ENCODE results near the gene COL13A1.
A peak's percentile ranks its signal among the peaks of the same experiment; 100 is the strongest.

The COL13A1 gene

DNA sequence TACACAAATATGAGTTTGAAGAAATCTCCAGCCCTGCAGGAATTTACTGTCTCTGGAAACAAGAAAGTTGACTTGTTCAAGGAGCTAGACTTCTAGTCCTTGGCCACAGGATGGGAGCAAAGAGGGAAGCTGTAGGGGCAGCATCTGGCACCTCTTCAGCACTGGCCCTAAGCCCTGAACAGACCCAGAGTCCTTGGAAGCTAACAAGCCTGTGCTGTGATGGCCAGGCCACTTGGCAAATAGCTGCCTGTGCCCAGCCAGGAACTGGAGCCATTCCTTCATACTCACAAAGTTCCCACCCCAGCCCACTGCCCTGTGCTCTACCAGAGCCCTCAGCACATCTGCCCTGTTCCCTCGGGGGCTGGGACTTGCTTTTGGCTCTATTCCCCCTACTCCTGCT is 9.4 kb upstream of the COL13A1 start:
- DNase-seq, result no peak

DNA sequence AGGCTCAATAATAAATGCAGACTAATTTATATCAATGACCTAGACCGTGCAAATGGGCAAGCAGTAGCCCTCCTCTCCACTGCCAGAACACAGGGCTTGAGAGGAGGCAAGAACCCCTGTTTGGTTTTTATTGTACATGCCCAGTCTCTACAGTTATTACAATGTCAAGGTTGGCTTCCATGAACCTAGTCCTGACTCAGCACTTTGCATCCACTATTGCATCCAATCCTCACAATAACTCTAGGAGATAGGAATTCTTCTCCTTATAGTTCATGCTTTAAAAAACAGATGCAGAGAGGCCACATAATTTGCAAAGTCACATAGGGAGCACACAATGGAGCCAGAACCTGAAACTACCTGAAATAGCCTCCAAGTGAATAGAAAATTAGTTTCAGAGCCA is 7.0 kb upstream of the COL13A1 start:
- no peak for DNase-seq

DNA sequence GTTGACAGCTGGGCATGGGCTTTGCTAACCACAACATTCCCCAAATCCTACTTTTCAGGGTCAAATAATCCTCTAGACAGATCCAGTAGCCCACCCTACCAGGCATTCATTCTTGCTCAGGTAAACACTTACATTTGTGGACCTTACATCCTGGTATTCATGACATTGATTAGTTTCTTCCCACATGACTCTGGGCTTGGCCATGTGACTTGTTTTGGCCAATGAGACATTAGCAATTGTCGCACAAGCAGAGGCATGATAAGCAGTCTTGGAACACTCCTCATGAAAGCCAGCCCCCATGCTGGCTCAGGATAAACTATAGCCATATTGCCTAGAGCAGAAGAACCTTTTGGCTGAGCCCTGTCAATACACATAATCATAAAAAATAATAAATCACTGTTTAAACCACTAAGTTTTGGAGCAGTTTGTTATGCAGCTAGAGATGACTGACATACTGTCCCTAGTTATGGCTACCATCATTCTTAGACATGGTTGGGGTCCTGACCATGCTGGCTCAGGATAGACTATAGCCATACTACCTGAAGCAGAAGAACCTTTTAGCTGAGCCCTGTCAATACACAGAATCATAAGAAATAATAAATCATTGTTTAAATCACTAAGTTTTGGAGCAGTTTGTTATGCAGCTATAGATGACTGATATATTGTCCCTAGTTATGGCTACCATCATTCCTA is 6.3 kb upstream of the COL13A1 start:
- no peak for DNase-seq

DNA sequence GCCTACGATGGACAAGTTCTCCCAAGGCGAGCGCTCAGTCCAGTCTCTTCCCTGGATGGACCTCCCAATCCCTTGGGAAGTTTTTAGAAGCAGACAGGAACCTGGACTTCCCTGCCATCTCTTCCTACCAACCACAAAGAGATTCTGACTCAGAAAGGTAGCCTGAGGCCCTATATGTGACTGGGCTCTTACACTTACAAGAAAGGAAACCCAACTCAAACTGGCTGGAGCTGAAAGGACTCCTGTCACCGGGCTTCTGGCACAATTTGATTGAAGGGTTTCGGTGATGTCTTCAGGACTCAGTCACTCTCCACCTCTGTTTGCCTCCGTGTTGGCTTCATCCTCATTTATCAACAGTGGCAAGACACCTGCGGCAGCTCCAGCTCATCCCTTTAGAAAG is 3.7 kb upstream of the COL13A1 start:
- DNase-seq, result no peak

DNA sequence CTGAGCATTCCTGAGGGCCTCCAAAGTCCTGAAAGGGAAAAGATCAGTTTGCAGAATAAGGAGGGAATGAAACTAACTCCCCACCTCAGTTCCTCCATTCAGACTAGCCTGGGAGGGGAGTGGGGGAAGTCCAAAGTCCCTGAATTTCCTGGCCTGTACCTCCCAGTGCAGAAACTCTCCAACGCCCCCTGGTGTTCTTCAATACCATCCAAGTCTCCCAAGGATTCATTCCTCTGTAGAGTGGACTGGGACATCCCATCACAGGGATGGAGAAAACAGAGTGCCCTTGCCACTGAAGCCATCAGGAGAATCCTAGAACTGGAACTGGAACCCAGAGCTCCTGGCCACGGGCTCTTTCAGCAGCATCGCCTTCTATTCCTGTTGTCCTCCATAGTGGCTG is 1.6 kb upstream of the COL13A1 start:
- no peak for DNase-seq

DNA sequence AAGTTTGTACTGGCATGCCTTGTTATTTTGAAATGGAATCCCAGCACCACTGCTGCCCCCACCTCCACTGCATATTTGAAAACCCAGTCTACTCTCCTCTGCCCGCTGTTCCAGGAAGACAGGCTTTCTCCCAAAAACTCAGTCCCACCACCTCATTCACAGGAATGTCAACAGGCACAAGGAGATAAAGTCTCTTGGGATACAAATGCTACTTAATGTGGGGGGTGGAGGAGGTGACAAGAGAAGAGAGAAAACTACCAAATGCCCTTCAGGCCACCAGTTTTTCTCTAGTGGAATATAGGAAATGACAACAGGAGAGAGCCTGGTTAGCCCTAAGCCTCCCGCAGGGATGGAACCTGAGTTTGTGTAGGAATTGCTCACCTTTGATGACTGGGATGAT is 1.0 kb upstream of the COL13A1 start:
- DNase-seq, result no peak

DNA sequence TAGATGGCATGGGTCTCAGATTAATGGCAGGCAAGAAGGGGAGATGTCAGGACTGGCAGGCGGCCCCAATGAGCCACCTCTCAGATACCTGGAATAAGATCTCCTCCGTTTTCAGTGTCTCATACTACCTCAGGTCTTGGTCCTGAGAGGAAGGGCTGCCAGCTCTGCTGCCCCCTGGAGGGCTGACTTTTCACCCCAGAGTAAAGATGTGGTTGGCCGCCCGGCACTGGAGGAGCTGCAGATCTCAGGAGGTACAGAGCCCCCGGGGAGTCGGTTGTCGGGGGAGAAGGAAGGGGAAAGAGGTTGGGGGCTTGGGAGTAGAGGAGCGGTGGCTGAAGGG is 642 bp upstream of the COL13A1 start:
- peak in 1 of 2 donors; percentile 12 for DNase-seq

DNA sequence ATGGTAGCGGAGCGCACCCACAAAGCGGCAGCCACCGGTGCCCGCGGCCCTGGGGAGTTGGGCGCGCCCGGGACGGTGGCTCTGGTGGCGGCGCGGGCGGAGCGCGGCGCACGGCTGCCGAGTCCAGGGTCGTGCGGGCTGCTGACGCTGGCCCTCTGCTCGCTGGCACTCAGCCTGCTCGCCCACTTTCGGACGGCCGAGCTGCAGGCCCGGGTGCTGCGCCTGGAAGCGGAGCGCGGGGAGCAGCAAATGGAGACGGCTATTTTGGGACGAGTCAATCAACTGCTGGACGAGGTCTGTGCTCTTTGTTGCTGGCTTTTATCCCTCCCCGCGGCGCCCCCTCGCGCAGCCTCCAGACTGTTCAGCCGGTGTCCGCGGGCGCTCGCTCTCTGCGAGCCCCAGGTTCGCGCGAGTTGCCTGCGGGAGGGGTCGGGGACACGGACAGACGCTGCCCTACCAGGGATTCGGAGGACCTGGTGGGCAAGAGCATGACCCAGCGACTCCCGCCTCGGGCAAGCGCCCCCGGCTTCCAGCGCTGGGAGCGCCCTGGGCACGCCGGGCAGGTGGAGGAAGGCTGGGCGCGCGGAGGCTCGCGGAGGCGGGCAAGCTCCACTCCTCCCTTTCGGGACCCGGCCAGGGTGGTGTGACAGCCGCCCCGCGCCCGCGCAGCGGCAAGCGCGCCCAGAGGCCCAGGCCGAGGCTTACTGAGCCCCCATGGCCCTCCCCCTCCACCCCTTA is 887 bp downstream of the COL13A1 start:
- DNase-seq, result no peak

DNA sequence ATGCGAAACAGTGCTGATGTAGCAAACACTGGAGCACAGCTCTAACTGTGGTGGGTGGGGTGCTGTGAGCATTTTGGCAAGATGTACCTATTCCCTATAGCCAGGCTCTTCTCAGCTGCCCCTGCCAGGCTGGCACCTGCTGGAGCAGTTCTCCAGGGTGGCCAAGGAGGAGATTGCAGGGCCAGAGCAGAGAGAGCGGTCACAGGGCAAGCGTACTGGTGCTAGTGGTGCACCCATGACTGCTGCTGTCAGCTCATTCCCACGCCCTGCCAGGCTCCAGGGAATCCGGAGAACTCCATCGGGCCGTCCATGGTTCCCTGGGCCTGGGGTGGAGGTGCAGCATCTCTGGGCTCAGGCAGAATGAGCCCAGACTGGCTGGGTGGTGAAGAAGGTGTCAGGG is 2.1 kb downstream of the COL13A1 start:
- no peak for DNase-seq

DNA sequence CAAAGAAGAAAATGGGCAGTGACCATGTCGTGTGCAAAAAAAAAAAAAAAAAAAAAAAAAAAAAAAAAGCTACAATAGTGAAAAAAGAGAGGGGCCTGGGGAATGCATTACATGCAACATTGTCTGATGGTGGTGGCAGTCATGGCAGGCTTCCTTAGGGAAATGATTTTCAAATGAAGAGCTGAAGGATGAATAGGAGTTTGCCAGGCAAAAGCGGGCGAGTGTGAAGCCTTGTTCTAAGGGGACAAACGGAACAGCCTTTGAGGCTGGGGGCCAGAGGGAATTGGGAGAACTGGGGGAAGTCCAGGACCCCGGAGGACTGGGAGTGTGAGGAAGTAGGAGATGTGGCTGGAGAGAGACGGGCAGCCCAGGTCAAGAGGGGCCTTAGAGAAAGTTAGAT is 3.1 kb downstream of the COL13A1 start:
- DNase-seq, result no peak

DNA sequence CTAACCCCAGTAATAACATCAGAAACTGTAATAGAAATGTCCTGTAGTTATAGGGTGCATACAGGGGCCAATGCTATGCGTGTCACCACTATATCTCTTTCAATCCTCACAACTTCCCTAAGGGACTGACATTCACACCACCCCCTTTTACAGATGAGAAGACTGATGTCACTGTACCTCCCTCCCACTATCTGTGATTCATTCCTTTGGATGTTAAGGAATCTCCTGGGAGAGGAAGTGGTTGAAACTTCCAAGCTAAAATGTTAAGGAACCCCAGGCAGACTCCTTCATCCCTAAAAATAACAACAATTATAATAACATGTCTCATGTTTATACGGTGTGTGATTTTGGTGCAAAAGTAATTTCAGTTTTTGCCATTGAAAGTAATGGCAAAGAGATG is 5.4 kb downstream of the COL13A1 start:
- DNase-seq, result no peak

DNA sequence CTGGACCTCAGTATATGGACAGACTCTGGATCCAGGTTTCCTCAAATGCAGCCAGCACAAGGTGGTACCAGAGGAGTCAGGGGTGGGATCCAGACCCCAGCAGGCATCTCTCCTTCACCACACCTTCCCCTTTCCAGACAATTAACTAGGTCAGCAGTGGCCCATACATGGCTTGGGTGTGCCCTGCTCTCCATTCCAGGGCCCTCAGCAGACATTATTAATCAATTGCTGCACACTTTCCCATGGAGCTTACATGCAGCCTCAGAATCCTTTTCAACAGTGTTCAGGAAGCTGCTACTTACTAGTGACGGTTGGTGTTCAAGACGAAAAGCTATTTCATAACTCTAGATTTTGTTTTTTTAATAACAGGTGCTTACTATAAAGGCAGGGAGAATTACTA is 6.0 kb downstream of the COL13A1 start:
- DNase-seq, result no peak

DNA sequence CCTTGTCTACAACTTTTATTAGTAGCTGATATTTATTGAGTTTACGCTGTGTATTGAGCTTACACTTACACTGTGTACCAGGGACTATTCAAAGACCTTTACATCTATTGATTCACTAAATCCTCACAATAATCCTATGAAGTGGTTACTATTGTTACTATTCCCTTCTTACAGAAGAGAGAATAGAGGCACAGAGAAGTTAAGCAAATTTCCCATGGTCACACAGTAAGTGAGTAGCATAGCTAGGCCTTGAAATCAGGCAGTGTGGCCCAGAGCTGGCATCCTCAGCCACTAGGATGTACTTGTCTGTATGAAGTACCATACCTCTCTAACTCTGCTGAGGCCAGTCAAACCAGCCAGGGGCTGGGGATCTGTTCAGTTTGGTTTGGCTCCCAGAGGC is 7.6 kb downstream of the COL13A1 start:
- DNase-seq, result no peak

DNA sequence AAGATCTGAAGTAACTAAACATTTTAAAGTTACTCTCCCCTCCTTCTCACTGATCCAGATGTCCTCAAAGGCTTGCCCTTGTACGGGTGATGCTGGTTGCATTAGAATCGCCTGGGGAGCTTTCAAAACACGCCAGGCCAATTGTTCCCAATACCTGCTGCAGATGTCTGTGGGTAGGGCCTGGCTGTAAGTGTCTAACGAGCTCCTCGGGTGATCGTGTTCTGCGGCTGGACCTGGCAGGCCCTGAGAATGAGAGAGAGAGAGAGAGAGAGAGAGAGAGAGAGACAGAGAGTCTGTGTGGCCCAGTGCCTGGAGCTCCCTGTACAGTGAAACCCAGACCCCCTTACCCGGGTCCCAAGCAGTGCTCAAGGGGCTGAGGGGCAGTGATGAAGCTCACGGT is 8.4 kb downstream of the COL13A1 start:
- DNase-seq, result no peak

DNA sequence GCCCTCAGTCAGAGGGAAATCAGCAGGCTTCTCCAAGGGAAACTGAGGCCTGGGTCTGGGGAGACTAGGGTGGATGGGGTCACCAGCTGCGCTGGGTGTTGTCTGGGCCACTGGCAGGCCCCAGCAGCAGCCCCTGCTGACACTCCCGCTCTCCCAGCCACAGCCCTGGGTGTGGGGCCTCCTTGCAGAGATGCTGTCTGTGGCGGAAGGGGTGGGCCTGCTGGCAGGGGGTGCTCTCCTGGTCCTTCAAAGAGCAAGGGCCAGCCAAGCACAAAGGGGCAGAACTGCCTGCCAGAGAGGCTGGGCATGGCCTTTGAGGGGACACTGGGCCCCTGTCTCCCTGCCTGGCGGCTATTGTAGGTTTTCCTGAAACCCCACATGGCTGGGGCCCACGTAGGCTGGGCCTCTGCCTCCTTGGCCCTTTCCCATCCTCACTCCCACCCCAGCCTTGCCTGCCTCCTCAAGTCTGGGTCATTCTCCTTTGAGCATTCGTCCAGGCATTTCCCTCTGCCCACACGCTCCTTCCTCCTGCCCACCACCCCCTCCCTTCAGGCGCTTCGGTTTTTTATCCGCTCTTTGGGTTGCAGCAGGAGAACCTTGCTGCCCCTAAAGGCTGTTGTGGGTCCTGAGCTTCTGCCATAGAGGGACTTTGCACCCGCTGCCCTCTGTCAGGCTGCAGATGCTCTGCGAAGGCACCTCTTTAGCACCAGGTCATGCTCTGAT is 9.1 kb downstream of the COL13A1 start:
- no peak for DNase-seq

DNA sequence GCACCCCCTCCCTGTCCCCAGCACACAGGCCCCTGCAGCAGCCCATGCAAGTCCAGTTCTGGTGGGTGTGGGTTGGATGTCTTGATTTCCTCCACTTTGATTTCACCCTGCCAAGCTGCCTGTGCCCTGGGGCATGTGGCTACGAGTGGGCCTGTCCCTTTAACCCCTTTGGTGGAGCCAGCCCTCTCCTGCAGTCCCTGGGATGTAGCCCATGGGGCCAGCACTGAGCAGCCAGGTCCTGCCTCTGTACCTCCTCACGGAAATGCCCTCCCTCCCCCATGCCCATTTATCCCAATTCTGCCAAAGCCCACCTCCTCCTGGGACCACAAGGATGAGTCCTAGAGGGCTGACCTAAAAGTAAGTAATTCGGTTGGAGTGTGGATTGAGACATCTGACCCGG is 11.9 kb downstream of the COL13A1 start:
- no peak for DNase-seq

DNA sequence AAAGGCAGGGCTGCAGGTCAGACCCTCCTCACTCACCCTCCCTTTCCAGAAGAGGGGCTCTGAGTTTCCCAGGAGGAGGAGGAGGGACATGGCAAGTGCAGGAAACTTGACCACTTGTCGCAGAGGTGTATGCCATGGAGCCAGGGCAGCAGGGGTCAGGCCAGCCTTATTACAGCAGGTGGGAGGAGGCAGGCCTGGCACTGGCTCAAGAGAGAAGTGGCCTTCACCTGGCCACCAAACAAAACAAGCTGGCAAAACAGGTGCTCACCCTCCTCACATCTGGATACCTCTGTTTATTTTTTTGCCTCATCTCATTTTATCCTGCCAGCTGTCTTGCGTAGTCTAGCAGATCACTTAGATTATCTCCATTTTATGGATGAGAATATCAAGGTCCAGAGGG is 12.5 kb downstream of the COL13A1 start:
- no peak for DNase-seq

DNA sequence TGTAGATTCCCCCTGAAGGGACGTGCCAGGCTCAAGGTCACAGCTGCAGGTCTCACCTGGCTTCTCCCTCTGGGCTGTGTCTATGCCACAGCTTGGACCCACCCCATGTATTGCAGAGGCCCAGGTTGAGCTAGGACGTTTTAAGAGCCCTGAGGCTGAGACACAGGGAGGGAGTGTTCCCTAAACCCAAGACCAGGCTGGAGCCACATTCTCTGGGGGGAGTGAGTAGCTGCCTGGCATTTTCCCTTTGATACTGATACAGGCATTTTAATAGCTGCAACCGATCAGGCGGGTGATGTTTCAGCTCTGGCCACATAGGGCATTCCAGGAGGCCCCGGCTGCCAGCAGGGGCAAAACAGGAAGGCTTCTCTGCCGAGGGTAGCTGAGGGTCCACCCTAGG is 13.4 kb downstream of the COL13A1 start:
- DNase-seq, result no peak

DNA sequence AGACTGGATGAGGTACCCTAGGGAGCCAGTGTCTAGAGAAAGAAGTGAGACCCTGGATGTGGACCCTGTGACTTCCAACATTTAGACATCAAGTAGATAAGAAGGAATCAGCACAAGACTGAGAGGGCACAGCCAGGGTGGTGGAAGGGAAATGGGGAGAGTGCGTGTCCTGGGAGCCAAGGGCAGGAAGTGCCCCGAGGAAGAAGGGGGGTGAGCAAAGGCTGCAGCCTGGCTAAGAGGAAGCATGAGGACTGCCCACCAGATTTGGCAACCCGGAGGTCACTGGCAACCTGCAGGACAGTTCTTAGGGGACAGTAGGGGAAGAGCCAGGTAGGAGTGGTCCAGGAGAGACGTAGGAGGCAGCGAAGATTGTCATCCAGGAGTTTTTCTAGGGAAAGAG is 14.8 kb downstream of the COL13A1 start:
- no peak for DNase-seq

DNA sequence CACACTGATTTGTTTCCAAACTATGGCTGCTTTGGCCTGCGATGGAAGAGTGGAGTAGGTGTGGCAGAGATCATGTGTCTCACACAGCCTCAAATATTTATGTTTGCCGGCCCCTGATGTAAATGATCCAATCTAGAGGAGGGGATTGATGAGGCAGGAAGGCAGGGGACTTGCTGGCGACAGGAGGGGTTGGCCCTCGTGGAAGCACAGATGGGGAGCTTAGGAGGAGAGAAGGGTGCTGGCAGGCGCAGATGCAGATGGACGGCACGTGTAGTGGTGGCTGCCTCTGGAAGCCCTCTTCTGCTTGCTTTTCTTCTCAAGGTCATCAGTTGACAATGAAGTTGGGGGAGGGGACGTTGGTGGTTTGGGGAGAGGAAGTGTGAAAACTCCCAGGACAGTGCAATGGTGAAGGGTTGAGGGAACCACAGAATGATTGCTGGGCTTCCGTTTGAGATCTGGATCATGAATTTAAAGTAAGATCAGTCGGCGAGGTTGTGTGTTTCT is 15.4 kb downstream of the COL13A1 start:
- no peak for DNase-seq

DNA sequence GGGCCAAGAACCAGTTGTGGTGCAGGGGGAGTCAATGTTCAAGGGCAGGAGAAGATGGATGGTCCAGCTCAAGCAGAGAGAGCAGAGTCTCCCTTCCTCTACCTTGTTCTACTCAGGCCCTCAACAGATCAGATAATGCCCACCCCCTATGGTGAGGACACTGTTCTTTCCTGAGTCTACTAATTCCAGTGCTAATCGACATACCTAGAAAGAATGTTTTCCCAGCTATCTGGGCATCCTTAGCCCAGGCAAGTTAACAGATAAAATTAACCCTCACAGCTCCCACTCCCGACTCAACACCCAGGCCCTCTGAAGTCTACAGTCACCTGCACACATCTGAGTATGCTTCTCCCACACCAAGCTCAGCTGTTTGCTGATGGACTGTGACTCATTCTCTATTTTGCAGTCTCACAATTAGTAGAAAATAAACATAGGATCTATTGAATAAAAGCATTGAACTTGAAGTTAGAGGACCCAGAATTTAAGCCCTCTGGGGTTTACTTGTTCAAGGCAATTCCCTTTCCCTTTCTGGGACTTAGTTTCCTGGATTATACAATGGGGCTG is 17.1 kb downstream of the COL13A1 start:
- DNase-seq, result no peak

DNA sequence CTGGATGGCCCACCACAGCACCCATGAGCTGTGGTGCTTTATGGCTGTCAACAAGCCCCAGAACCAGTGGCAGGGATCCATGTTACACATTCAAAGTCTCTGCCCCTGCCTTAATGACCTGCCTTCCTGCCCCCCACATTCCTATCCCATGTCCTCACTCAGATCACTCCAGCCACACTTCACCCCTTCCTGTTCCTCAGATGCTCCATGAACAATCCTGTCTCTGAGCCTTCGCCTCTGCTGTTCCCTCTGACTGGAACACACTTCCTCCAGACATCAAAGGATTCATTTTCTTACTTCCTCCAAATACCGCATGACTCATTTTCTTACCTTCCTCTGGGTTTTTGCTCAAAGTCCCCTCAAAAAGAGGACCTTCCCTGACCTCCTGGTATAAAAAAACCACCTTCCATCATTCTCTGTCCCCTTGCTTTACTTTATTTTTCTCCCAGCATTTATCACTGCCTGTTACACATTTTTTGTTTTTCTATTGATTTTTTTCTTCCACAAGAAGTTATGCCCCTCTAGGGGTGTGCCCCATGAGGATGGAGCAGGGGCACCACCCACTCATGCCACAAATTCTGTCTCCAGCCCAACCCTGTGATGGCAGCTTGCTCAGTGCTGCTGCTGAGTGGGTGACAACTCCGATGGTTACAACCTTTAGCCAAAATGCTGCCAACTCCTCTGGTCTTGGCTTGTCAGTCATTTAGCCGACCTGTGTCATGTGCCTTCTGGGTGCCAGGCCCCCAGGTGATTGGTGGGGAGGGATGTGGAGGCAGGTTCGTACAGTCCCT is 18.2 kb downstream of the COL13A1 start:
- DNase-seq, result no peak

DNA sequence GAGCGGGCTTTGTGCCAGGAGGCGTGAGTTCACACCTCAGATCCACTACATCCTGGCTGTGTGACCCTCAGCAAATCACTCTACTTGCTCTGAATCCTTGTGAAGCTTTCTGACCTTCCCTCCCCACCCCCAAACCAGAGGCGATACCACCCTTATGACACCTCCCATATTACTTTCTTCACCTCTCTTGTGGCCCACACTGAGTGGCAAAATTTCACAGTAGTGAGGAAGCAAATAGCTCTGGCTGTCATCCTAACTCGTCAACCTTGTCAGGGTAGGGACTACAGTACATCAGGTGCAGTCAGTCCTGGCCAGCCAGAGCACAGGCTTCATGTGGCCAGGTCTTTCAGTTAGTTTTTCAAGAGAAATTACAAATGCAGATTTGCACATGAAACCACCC is 19.1 kb downstream of the COL13A1 start:
- DNase-seq, result no peak
